ENCODE results near the gene GPR151.
"Not testable (repeated sequence)": the region's sequence is repeated elsewhere in the genome, so short reads cannot be mapped to it uniquely, and the experiment has no call there.

Gene GPR151

GRCh38 chr5:146516151-146516475 lies at the start of gene GPR151:
GPR151 (minus strand) TSS chr5:146516190; CDS start chr5:146516113, 77 bp downstream.
- DNase-seq, result no peak
- TF ChIP-seq CTCF (IDR thresholded peaks at IDR 0.05; ENCODE audit: low read depth, low read length, missing control alignments), result no peak
- no peak within 1 kb of the TSS for H3K4me3 ChIP-seq (ENCODE audit: low read depth, low read length)
- H3K27me3 ChIP-seq (replicated peaks), result no peaks in the 10 kb centered on the region
- no peak within 1 kb of the TSS for H3K27ac ChIP-seq
- in situ Hi-C loops (cut with HindIII; ENCODE audit: low pct_ligation_motif_present, low sequenced_read_pairs), result no loop called here
- H3K36me3 ChIP-seq (replicated peaks), result peaks cover 2% of the 10 kb centered on the region

- no peaks in the 10 kb centered on the region for H3K36me3 ChIP-seq (replicated peaks)
- H3K27me3 ChIP-seq (replicated peaks), result no peaks in the 10 kb centered on the region
- no peak overlapping the region for H3K4me3 ChIP-seq (ENCODE audit: low read depth, low read length)
- H3K27ac ChIP-seq, result no peak overlapping the region
- TF ChIP-seq CTCF (IDR thresholded peaks at IDR 0.05; ENCODE audit: low read depth, low read length, missing control alignments), result no peak
- no peak for DNase-seq
- in situ Hi-C loops (cut with HindIII; ENCODE audit: low pct_ligation_motif_present, low sequenced_read_pairs), result no loop called here
Measured at GRCh38 chr5:146564007-146564762, 48.2 kb upstream of the GPR151 start.

- no peaks in the 10 kb centered on the region for H3K36me3 ChIP-seq (replicated peaks)
- H3K4me3 ChIP-seq (ENCODE audit: low read depth, low read length), result no peak overlapping the region
- no peak for DNase-seq
- H3K27me3 ChIP-seq (replicated peaks), result no peaks in the 10 kb centered on the region
- H3K27ac ChIP-seq, result no peak overlapping the region
- in situ Hi-C loops (cut with HindIII; ENCODE audit: low pct_ligation_motif_present, low sequenced_read_pairs), result no loop called here
- no peak for TF ChIP-seq CTCF (IDR thresholded peaks at IDR 0.05; ENCODE audit: low read depth, low read length, missing control alignments)
Measured at GRCh38 chr5:146562461-146562860, 46.5 kb upstream of the GPR151 start.

- Histone ChIP-seq H3K4me3 (ENCODE audit: low read depth, low read length) (no peak overlapping the region), H3K27me3 (replicated peaks) (no peaks in the 10 kb centered on the region), H3K36me3 (replicated peaks) (no peaks in the 10 kb centered on the region), H3K27ac (no peak overlapping the region)
- in situ Hi-C loops (cut with HindIII; ENCODE audit: low pct_ligation_motif_present, low sequenced_read_pairs), result no loop called here
- DNase-seq, result no peak
- TF ChIP-seq CTCF (IDR thresholded peaks at IDR 0.05; ENCODE audit: low read depth, low read length, missing control alignments), result no peak
Measured at GRCh38 chr5:146561711-146562110, 45.7 kb upstream of the GPR151 start.

- H3K4me3 ChIP-seq (ENCODE audit: low read depth, low read length), result no peak overlapping the region
- TF ChIP-seq CTCF (IDR thresholded peaks at IDR 0.05; ENCODE audit: low read depth, low read length, missing control alignments), result no peak
- H3K27ac ChIP-seq, result no peak overlapping the region
- in situ Hi-C loops (cut with HindIII; ENCODE audit: low pct_ligation_motif_present, low sequenced_read_pairs), result no loop called here
- DNase-seq, result no peak
- H3K27me3 ChIP-seq (replicated peaks), result no peaks in the 10 kb centered on the region
- H3K36me3 ChIP-seq (replicated peaks), result no peaks in the 10 kb centered on the region
Measured at GRCh38 chr5:146560205-146560812, 44.3 kb upstream of the GPR151 start.

GRCh38 chr5:146556884-146557283 lies 40.9 kb upstream of the GPR151 start:
- H3K4me3 ChIP-seq (ENCODE audit: low read depth, low read length); in situ Hi-C loops (cut with HindIII; ENCODE audit: low pct_ligation_motif_present, low sequenced_read_pairs); H3K27me3 ChIP-seq (replicated peaks); H3K27ac ChIP-seq; H3K36me3 ChIP-seq (replicated peaks); DNase-seq: not testable (repeated sequence)
